Activated CD4-positive, alpha-beta T cell treated with anti-CD3 and anti-CD28 coated beads, Interleukin-2, amount 10 ng/mL, durations not matched to agents 7 days and 5 days (primary cell): Measurements from ENCODE around the gene OR52W1. TPM values are rescaled to one million over a fixed set of nuclear protein-coding genes. Genes with fewer than 3 reads are reported as not detected.
A peak's percentile ranks its signal among the peaks of the same experiment; 100 is the strongest.

Experiments
- CTCF ChIA-PET: fragments of 350-600 bp; sonication (Branson Sonifier 250); formaldehyde crosslinking; loops from one replicate; lab custom pipeline; 2021; ENCODE audit warnings: antibody characterized with exemption; lab: Charles Lee
- POLR2A ChIA-PET: fragments of 350-600 bp; sonication (Branson Sonifier 250); formaldehyde crosslinking; loops from one replicate; lab custom pipeline; 2021; ENCODE audit warnings: antibody characterized with exemption; lab: Charles Lee
- DNase-seq: peaks from one replicate; pipeline ENCODE4 v3.0.0-alpha.2; 2020
- H3K27ac Mint-ChIP-seq: one replicate; pipeline ENCODE4 v1.8.0; 2021; ENCODE audit warnings: mild to moderate bottlenecking, moderate library complexity, mixed read lengths
- H3K27me3 Mint-ChIP-seq: one replicate; pipeline ENCODE4 v1.8.0; 2021; ENCODE audit warnings: mixed read lengths
- H3K36me3 Mint-ChIP-seq: one replicate; pipeline ENCODE4 v1.8.0; 2021; ENCODE audit warnings: low read depth, mixed read lengths
- H3K4me1 Mint-ChIP-seq: one replicate; pipeline ENCODE4 v1.8.0; 2021; ENCODE audit warnings: mixed read lengths
- H3K4me3 Mint-ChIP-seq: one replicate; pipeline ENCODE4 v1.8.0; 2021; ENCODE audit warnings: mild to moderate bottlenecking, moderate library complexity, mixed read lengths
- H3K9me3 Mint-ChIP-seq: one replicate; pipeline ENCODE4 v1.8.0; 2021; ENCODE audit warnings: mixed read lengths
- total RNA-seq, 2 experiments: library from RNA; stranded (reverse); gene quantifications; one replicate each; pipeline ENCODE4 v1.2.3, GENCODE V29; 2021

Gene OR52W1
- total RNA-seq, 2 experiments from 2014 or later: not detected

GRCh38 chr11:6202041-6202440 lies 3.0 kb downstream of the OR52W1 start:
- ChIA-PET POLR2A (no interaction called here), CTCF (no interaction called here)
- H3K27me3 Mint-ChIP-seq: no peaks in the 10 kb centered on the region
- no peak for DNase-seq
- H3K4me1 Mint-ChIP-seq: peaks cover 33% of the 10 kb centered on the region
- H3K9me3 Mint-ChIP-seq: no peaks in the 10 kb centered on the region
- no peak overlapping the region for H3K27ac Mint-ChIP-seq
- no peak overlapping the region for H3K4me3 Mint-ChIP-seq
- H3K36me3 Mint-ChIP-seq: peaks cover 11% of the 10 kb centered on the region

- DNase-seq: peak; percentile 24
These were observed 4.3 kb downstream of the OR52W1 start for GRCh38 chr11:6203327-6203726.

GRCh38 chr11:6204706-6205105 lies 5.7 kb downstream of the OR52W1 start:
- POLR2A ChIA-PET: no interaction called here
- Mint-ChIP-seq H3K4me3 (no peak overlapping the region), H3K4me1 (peaks cover 31% of the 10 kb centered on the region), H3K27ac (no peak overlapping the region), H3K27me3 (no peaks in the 10 kb centered on the region), H3K36me3 (peaks cover 16% of the 10 kb centered on the region), H3K9me3 (no peaks in the 10 kb centered on the region)
- CTCF ChIA-PET: interaction anchor here (0.5 to 2.6 kb wide), 3 partner anchors 10 to 32 kb away, joined by 4 to 13 read pairs (median 10); no protein-coding TSS in a partner anchor
- DNase-seq: no peak

More at GRCh38 chr11:6203327-6203726, 4.3 kb downstream of the OR52W1 start:
- H3K27ac Mint-ChIP-seq: peak overlapping the region; percentile 1
- no peak overlapping the region for H3K4me3 Mint-ChIP-seq
- H3K9me3 Mint-ChIP-seq: no peaks in the 10 kb centered on the region
- H3K36me3 Mint-ChIP-seq: peaks cover 11% of the 10 kb centered on the region
- POLR2A ChIA-PET: no interaction called here
- H3K27me3 Mint-ChIP-seq: no peaks in the 10 kb centered on the region
- H3K4me1 Mint-ChIP-seq: peaks cover 31% of the 10 kb centered on the region
- CTCF ChIA-PET: interaction anchor here (2.6 kb wide), 1 partner anchor 12 kb away, joined by 13 read pairs; no protein-coding TSS in a partner anchor

DNA sequence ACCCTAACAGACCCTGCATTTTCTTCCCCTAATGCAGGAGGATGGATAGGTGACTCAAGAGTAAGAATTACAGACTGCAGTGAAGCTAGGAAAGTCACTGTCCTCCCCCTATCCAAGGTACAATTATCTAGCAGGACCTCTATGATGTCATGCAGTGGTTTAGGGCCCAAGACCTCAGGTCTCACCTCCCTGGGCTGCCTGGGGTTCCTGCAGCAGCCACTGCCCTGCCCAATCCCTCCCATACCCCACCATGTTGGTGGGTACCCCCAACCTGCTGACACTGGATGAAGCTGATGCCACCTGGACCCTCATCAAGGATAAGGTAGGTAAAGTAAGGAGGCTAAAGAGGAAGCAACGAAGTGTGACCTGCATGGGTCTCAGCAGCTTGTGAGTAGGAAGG lies 6.3 kb downstream of the OR52W1 start, which contains the start of gene C11orf42:
Gene C11orf42, plus strand, starts transcription at position 192 of the 400 bp plus-strand sequence. Its CDS starts 59 bp downstream, at position 251.
- Mint-ChIP-seq H3K27ac (no peak within 1 kb of the TSS), H3K27me3 (no peaks in the 10 kb centered on the region), H3K36me3 (peaks cover 16% of the 10 kb centered on the region), H3K9me3 (no peaks in the 10 kb centered on the region), H3K4me1 (peaks cover 31% of the 10 kb centered on the region), H3K4me3 (no peak within 1 kb of the TSS)
- ChIA-PET CTCF (interaction anchor here (1.3 to 2.6 kb wide), 2 partner anchors 10 to 11 kb away, joined by 3 to 13 read pairs; no protein-coding TSS in a partner anchor), POLR2A (no interaction called here)
- DNase-seq: no peak

GRCh38 chr11:6206456-6207180 lies 7.6 kb downstream of the OR52W1 start:
- ChIA-PET CTCF (interaction anchor here (0.7 to 1.3 kb wide), 2 partner anchors 10 to 12 kb away, joined by 3 read pairs; no protein-coding TSS in a partner anchor), POLR2A (no interaction called here)
- H3K4me3 Mint-ChIP-seq: no peak overlapping the region
- no peak overlapping the region for H3K27ac Mint-ChIP-seq
- H3K36me3 Mint-ChIP-seq: peaks cover 16% of the 10 kb centered on the region
- no peaks in the 10 kb centered on the region for H3K27me3 Mint-ChIP-seq
- no peak for DNase-seq
- H3K4me1 Mint-ChIP-seq: peaks cover 24% of the 10 kb centered on the region
- no peaks in the 10 kb centered on the region for H3K9me3 Mint-ChIP-seq

GRCh38 chr11:6209801-6210200 lies 10.8 kb downstream of the OR52W1 start:
- no peaks in the 10 kb centered on the region for H3K27me3 Mint-ChIP-seq
- no peak overlapping the region for H3K27ac Mint-ChIP-seq
- no peaks in the 10 kb centered on the region for H3K9me3 Mint-ChIP-seq
- no peak for DNase-seq
- ChIA-PET CTCF (no interaction called here), POLR2A (no interaction called here)
- H3K4me3 Mint-ChIP-seq: no peak overlapping the region
- no peaks in the 10 kb centered on the region for H3K4me1 Mint-ChIP-seq
- peaks cover 8% of the 10 kb centered on the region for H3K36me3 Mint-ChIP-seq

DNA sequence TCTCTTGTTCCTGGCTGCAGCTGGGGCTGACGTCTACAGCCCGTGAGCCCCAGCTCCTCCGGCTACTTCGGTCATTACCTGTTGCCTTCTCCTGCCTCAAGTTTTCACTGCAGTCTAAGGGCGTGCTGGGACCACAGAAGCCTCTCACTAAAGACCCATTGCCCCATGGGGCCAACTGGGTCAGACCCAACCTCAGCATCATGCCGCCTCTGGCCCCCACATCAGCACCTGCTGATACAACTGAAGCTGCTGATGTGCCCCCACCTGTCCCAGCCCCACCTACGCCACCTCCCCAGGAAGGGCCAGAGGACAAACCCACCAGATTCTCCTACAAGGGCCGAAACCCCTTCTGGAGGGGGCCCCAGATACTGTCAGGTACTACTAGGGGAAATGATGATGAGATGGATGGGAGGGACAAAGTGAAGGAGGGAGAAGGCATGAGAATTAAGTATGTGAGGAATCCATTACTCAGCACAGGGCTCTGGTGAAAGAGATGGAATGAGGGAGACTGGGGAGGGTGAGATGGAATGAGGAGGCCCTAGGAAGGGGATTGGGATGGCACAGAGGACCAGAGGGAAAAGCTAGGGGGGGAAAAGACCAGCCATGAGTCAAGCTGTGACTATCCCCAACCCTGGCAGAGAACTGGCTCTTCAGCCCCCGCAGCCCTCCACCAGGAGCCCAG lies 11.4 kb downstream of the OR52W1 start:
- H3K36me3 Mint-ChIP-seq: peaks cover 8% of the 10 kb centered on the region
- no peak for DNase-seq
- H3K4me1 Mint-ChIP-seq: no peaks in the 10 kb centered on the region
- ChIA-PET POLR2A (no interaction called here), CTCF (no interaction called here)
- no peaks in the 10 kb centered on the region for H3K27me3 Mint-ChIP-seq
- no peak overlapping the region for H3K27ac Mint-ChIP-seq
- H3K4me3 Mint-ChIP-seq: no peak overlapping the region
- no peaks in the 10 kb centered on the region for H3K9me3 Mint-ChIP-seq

- Mint-ChIP-seq H3K27ac (no peak overlapping the region), H3K9me3 (no peaks in the 10 kb centered on the region), H3K36me3 (peaks cover 13% of the 10 kb centered on the region), H3K4me1 (peaks cover 7% of the 10 kb centered on the region), H3K27me3 (no peaks in the 10 kb centered on the region), H3K4me3 (no peak overlapping the region)
- ChIA-PET POLR2A (no interaction called here), CTCF (interaction anchor here (2.4 to 3.2 kb wide), 2 partner anchors 10 to 13 kb away, joined by 13 to 15 read pairs; partner anchors contain the start of gene C11orf42)
- no peak for DNase-seq
These were observed 15.5 kb downstream of the OR52W1 start for GRCh38 chr11:6214530-6214929.

- Mint-ChIP-seq H3K36me3 (peaks cover 16% of the 10 kb centered on the region), H3K27me3 (no peaks in the 10 kb centered on the region), H3K9me3 (no peaks in the 10 kb centered on the region), H3K4me1 (peaks cover 16% of the 10 kb centered on the region), H3K4me3 (no peak overlapping the region), H3K27ac (no peak overlapping the region)
- POLR2A ChIA-PET: no interaction called here
- DNase-seq: no peak
- CTCF ChIA-PET: interaction anchor here (0.7 to 3.2 kb wide), 4 partner anchors 11 to 137 kb away, joined by 3 to 15 read pairs (median 4); partner anchors contain the start of gene C11orf42
These were observed 17.5 kb downstream of the OR52W1 start for GRCh38 chr11:6216501-6216900.

DNA sequence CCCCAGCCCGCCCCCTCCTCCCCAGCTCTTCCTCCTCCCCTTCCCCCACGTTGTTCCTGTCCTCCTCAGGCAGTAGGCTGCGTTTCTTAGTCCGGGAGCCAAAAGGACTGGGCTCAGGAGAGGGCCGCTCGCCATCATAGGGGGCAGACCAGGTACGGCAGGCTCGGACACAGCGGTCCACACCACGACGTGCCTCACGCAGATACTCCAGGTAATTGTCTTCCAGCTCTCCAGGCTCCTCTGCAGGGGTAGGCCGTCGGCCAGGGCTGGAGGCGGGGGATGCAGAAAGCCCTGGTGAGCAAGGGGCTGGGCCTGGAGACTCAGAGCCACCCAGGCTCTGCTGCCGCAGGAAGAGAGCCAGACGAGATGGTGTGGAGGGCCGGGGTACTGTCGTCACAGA lies 18.7 kb downstream of the OR52W1 start:
- Mint-ChIP-seq H3K4me1 (peaks cover 16% of the 10 kb centered on the region), H3K9me3 (no peaks in the 10 kb centered on the region), H3K4me3 (no peak overlapping the region), H3K27ac (no peak overlapping the region), H3K36me3 (peaks cover 23% of the 10 kb centered on the region), H3K27me3 (no peaks in the 10 kb centered on the region)
- POLR2A ChIA-PET: no interaction called here
- no peak for DNase-seq
- CTCF ChIA-PET: interaction anchor here (0.5 to 3.2 kb wide), 3 partner anchors 10 to 1302 kb away, joined by 3 to 15 read pairs (median 3); partner anchors contain the start of gene FHIP1B

- peaks cover 16% of the 10 kb centered on the region for H3K4me1 Mint-ChIP-seq
- peaks cover 31% of the 10 kb centered on the region for H3K36me3 Mint-ChIP-seq
- H3K9me3 Mint-ChIP-seq: no peaks in the 10 kb centered on the region
- CTCF ChIA-PET: interaction anchor here (0.9 kb wide), 1 partner anchor 18 kb away, joined by 3 read pairs; no protein-coding TSS in a partner anchor
- H3K27ac Mint-ChIP-seq: no peak overlapping the region
- no peak overlapping the region for H3K4me3 Mint-ChIP-seq
- H3K27me3 Mint-ChIP-seq: no peaks in the 10 kb centered on the region
- DNase-seq: no peak
- POLR2A ChIA-PET: no interaction called here
These were observed 20.3 kb downstream of the OR52W1 start for GRCh38 chr11:6219359-6219758.

DNA sequence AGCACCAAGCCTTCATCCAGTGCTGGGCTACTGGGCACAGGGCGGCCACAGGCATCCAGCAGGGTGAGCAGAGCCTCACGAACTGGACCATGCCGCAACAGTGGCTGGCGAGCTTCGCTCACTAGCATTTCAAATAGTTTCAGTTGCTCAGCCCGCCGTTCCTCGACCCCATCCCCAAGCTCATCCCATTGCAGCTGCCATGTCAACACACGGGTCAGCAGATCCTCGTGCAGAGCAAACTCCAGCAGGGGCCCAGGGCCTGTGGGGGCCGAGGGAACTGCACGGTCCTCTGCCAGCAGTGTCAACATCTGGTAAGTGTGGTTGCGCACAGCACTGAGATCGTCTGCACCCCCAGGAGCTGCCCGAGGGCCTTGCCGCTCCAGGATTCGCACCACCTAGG lies 24.8 kb downstream of the OR52W1 start:
- no peaks in the 10 kb centered on the region for H3K9me3 Mint-ChIP-seq
- no peak overlapping the region for H3K4me3 Mint-ChIP-seq
- H3K27ac Mint-ChIP-seq: no peak overlapping the region
- peaks cover 22% of the 10 kb centered on the region for H3K4me1 Mint-ChIP-seq
- ChIA-PET CTCF (interaction anchor here (1.9 kb wide), 1 partner anchor 28 kb away, joined by 5 read pairs; no protein-coding TSS in a partner anchor), POLR2A (no interaction called here)
- H3K36me3 Mint-ChIP-seq: peaks cover 24% of the 10 kb centered on the region
- H3K27me3 Mint-ChIP-seq: no peaks in the 10 kb centered on the region
- no peak for DNase-seq
